HG02938 (cell line): ENCODE data around the gene WDR88.

Experiments used
- ATAC-seq: cut with Tn5 transposase; IDR thresholded peaks from one replicate; pipeline ENCODE4 v1.9.1; 2021; ENCODE audit warnings: mild to moderate bottlenecking, moderate library complexity; ENCODE audit not compliant: unreplicated experiment

The WDR88 gene

GRCh38 chr19:33196446-33197193 lies 64.7 kb downstream of the WDR88 start:
- ATAC-seq: no peak

- no peak for ATAC-seq
Measured at GRCh38 chr19:33197591-33198000, 65.7 kb downstream of the WDR88 start.

GRCh38 chr19:33198169-33198568 lies 66.3 kb downstream of the WDR88 start:
- ATAC-seq: no peak

GRCh38 chr19:33199441-33200265 lies 67.7 kb downstream of the WDR88 start:
- no peak for ATAC-seq

- ATAC-seq: no peak
Measured at GRCh38 chr19:33201473-33201872, 69.6 kb downstream of the WDR88 start.

- no peak for ATAC-seq
Measured at GRCh38 chr19:33201886-33202545, 70.1 kb downstream of the WDR88 start.

GRCh38 chr19:33202546-33203507 lies 70.9 kb downstream of the WDR88 start:
- ATAC-seq: no peak

- ATAC-seq: no peak
Measured at GRCh38 chr19:33203529-33203928, 71.6 kb downstream of the WDR88 start.

- no peak for ATAC-seq
Measured at GRCh38 chr19:33204136-33204973, 72.4 kb downstream of the WDR88 start.

GRCh38 chr19:33205110-33205509 lies 73.2 kb downstream of the WDR88 start:
- no peak for ATAC-seq

- no peak for ATAC-seq
Measured at GRCh38 chr19:33205531-33206260, 73.8 kb downstream of the WDR88 start.

GRCh38 chr19:33206261-33207039 lies 74.5 kb downstream of the WDR88 start:
- ATAC-seq: no peak

- ATAC-seq: no peak
Measured at GRCh38 chr19:33207040-33207620, 75.2 kb downstream of the WDR88 start.

GRCh38 chr19:33207903-33208302 lies 76.0 kb downstream of the WDR88 start:
- ATAC-seq: no peak

- no peak for ATAC-seq
Measured at GRCh38 chr19:33208371-33208895, 76.5 kb downstream of the WDR88 start.

- ATAC-seq: no peak
Measured at GRCh38 chr19:33208904-33209849, 77.3 kb downstream of the WDR88 start.
